Measurements from ENCODE around the gene ZNF394.

ZNF394 gene

GRCh38 chr7:99543081-99543671, 43.1 kb upstream of the ZNF394 start:
- H3K79me2 ChIP-seq (ENCODE audit: insufficient read depth, low read length) = no peaks in the 10 kb centered on the region
- peaks cover 12% of the 10 kb centered on the region for H3K36me3 ChIP-seq (ENCODE audit: insufficient read depth, low read length)
- H2AFZ ChIP-seq (ENCODE audit: low read length) = no peak overlapping the region
- no peak overlapping the region for H3K9ac ChIP-seq (ENCODE audit: low read length)
- peaks cover 31% of the 10 kb centered on the region for H3K9me3 ChIP-seq (ENCODE audit: low read length)
- no peak overlapping the region for H3K27ac ChIP-seq (ENCODE audit: low read depth, low read length, poor library complexity, severe bottlenecking)
- TF ChIP-seq EZH2 (IDR thresholded peaks at IDR 0.05; ENCODE audit: borderline replicate concordance, low read length) = no peak
- TF ChIP-seq CTCF (IDR thresholded peaks at IDR 0.05; ENCODE audit: low read length) = no peak
- no peaks in the 10 kb centered on the region for H3K4me1 ChIP-seq (ENCODE audit: insufficient read depth, low read length, severe bottlenecking)
- no peaks in the 10 kb centered on the region for H4K20me1 ChIP-seq (ENCODE audit: insufficient read depth, low read length)
- no peaks in the 10 kb centered on the region for H3K27me3 ChIP-seq (ENCODE audit: insufficient read depth, low read length)
- H3F3A ChIP-seq (ENCODE audit: insufficient read depth, low read length) = peaks cover 4% of the 10 kb centered on the region; the same call in 1 of the 2 replicates
- H3K4me2 ChIP-seq (ENCODE audit: low read length) = no peak overlapping the region
- H3K4me3 ChIP-seq (ENCODE audit: low read depth, low read length, poor library complexity, severe bottlenecking) = no peak overlapping the region
- H3K9me2 ChIP-seq (ENCODE audit: low read depth, low read length) = no peaks in the 10 kb centered on the region

DNA sequence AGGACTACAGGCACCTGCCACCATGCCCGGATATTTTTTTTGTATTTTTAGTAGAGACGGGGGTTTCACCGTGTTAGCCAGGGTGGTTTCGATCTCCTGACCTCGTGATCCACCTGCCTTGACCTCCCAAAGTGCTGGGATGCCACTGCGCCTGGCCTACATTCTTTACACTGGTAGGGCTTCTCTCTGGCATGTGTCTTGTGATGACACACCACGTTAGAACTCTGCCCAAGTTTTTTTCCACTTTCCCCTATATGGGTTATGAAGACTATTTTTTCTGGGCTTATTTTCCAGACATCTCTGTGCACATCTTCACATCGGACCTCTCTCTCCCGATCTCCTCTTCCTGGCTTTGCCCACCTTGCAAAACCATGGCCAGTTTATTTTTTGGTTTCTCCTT, 41.1 kb upstream of the ZNF394 start:
- no peak overlapping the region for H3K9ac ChIP-seq (ENCODE audit: low read length)
- no peaks in the 10 kb centered on the region for H3K27me3 ChIP-seq (ENCODE audit: insufficient read depth, low read length)
- no peaks in the 10 kb centered on the region for H4K20me1 ChIP-seq (ENCODE audit: insufficient read depth, low read length)
- H3K4me2 ChIP-seq (ENCODE audit: low read length) = no peak overlapping the region
- H3K4me3 ChIP-seq (ENCODE audit: low read depth, low read length, poor library complexity, severe bottlenecking) = no peak overlapping the region
- H3K27ac ChIP-seq (ENCODE audit: low read depth, low read length, poor library complexity, severe bottlenecking) = no peak overlapping the region
- H2AFZ ChIP-seq (ENCODE audit: low read length) = no peak overlapping the region
- no peaks in the 10 kb centered on the region for H3K79me2 ChIP-seq (ENCODE audit: insufficient read depth, low read length)
- H3K9me2 ChIP-seq (ENCODE audit: low read depth, low read length) = no peaks in the 10 kb centered on the region
- H3K4me1 ChIP-seq (ENCODE audit: insufficient read depth, low read length, severe bottlenecking) = no peaks in the 10 kb centered on the region
- H3K36me3 ChIP-seq (ENCODE audit: insufficient read depth, low read length) = no peaks in the 10 kb centered on the region
- H3K9me3 ChIP-seq (ENCODE audit: low read length) = peaks cover 23% of the 10 kb centered on the region
- H3F3A ChIP-seq (ENCODE audit: insufficient read depth, low read length) = no peaks in the 10 kb centered on the region
- TF ChIP-seq CTCF (IDR thresholded peaks at IDR 0.05; ENCODE audit: low read length) (no peak), EZH2 (IDR thresholded peaks at IDR 0.05; ENCODE audit: borderline replicate concordance, low read length) (no peak)

GRCh38 chr7:99540542-99540941, 40.5 kb upstream of the ZNF394 start:
- H3K79me2 ChIP-seq (ENCODE audit: insufficient read depth, low read length) = no peaks in the 10 kb centered on the region
- H3F3A ChIP-seq (ENCODE audit: insufficient read depth, low read length) = no peaks in the 10 kb centered on the region
- no peaks in the 10 kb centered on the region for H3K36me3 ChIP-seq (ENCODE audit: insufficient read depth, low read length)
- no peaks in the 10 kb centered on the region for H3K4me1 ChIP-seq (ENCODE audit: insufficient read depth, low read length, severe bottlenecking)
- peaks cover 23% of the 10 kb centered on the region for H3K9me3 ChIP-seq (ENCODE audit: low read length)
- no peaks in the 10 kb centered on the region for H3K27me3 ChIP-seq (ENCODE audit: insufficient read depth, low read length)
- no peak overlapping the region for H3K4me2 ChIP-seq (ENCODE audit: low read length)
- H2AFZ ChIP-seq (ENCODE audit: low read length) = no peak overlapping the region
- no peak overlapping the region for H3K9ac ChIP-seq (ENCODE audit: low read length)
- no peak overlapping the region for H3K4me3 ChIP-seq (ENCODE audit: low read depth, low read length, poor library complexity, severe bottlenecking)
- TF ChIP-seq CTCF (IDR thresholded peaks at IDR 0.05; ENCODE audit: low read length) = no peak
- TF ChIP-seq EZH2 (IDR thresholded peaks at IDR 0.05; ENCODE audit: borderline replicate concordance, low read length) = no peak
- no peaks in the 10 kb centered on the region for H3K9me2 ChIP-seq (ENCODE audit: low read depth, low read length)
- no peaks in the 10 kb centered on the region for H4K20me1 ChIP-seq (ENCODE audit: insufficient read depth, low read length)
- H3K27ac ChIP-seq (ENCODE audit: low read depth, low read length, poor library complexity, severe bottlenecking) = no peak overlapping the region

Measured in OCI-LY1 (cell line).